ENCODE measurements around the gene SNTB2.
"Not testable (repeated sequence)": the region's sequence is repeated elsewhere in the genome, so short reads cannot be mapped to it uniquely, and the experiment has no call there.

The SNTB2 gene

DNA sequence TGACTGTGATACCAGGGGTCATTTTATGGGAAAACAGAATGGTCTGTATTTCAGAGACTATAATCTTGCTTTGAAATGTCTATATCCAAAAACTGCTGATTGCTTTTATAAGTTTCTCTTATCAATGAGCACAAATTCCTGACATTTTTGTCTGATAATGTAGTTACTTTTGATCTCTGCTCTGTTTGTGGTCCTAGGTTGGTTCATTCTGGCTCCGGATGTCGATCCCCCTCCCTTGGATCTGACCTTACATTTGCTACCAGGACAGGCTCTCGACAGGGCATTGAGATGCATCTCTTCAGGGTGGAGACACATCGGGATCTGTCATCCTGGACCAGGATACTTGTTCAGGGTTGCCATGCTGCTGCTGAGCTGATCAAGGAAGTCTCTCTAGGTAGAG is 96.9 kb downstream of the SNTB2 start:
- DNase-seq (ENCODE audit: low read depth in 3 of 3, low spot score in 1 of 3): no peak

GRCh38 chr16:69285240-69285639 is 98.3 kb downstream of the SNTB2 start:
- DNase-seq (ENCODE audit: low read depth in 3 of 3, low spot score in 1 of 3): no peak

- DNase-seq (ENCODE audit: low read depth in 3 of 3, low spot score in 1 of 3): peak in 1 of 3 donors; percentile 4
These were observed 100.2 kb downstream of the SNTB2 start for GRCh38 chr16:69286941-69287713.

GRCh38 chr16:69291657-69292056 is 104.7 kb downstream of the SNTB2 start:
- DNase-seq (ENCODE audit: low read depth in 3 of 3, low spot score in 1 of 3): not testable (repeated sequence)

- DNase-seq (ENCODE audit: low read depth in 3 of 3, low spot score in 1 of 3): no peak
These were observed 106.4 kb downstream of the SNTB2 start for GRCh38 chr16:69293401-69293800.

DNA sequence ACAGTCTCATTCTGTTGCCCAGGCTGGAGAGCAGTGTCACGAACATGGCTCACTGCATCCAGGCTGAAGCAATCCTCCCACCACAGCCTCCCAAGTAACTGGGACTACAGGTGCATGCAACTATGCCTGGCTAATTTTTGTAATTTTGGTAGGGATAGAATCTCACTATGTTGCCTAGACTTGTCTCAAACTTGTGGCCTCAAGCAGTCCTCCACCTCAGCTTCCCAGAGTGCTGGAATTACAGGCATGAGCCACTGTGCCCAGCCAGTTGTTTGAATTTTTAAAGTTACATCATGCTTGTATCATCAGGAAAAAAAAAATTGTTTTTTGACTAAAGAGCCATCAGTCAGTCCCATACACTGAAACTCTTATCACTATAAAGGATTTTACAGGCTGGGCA is 107.1 kb downstream of the SNTB2 start:
- DNase-seq (ENCODE audit: low read depth in 3 of 3, low spot score in 1 of 3): no peak

DNA sequence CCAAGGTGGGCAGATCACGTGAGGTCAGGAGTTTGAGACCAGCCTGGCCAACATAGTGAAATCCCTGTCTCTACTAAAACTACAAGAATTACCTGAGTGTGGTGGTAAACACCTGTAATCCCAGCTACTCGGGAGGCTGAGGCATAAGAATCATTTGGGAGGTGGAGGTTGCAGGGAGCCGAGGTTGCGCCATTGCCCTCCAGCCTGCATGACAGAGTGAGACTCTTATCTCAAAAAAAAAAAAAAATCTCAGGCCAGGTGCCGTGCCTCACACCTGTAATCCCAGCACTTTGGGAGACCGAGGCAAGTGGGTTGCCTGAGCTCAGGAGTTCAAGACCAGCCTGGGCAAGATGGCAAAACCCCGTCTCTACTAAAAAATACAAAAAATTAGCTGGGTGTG is 109.8 kb downstream of the SNTB2 start:
- DNase-seq (ENCODE audit: low read depth in 3 of 3, low spot score in 1 of 3): not testable (repeated sequence)

- DNase-seq (ENCODE audit: low read depth in 3 of 3, low spot score in 1 of 3): no peak
These were observed 111.3 kb downstream of the SNTB2 start for GRCh38 chr16:69298261-69298660.

DNA sequence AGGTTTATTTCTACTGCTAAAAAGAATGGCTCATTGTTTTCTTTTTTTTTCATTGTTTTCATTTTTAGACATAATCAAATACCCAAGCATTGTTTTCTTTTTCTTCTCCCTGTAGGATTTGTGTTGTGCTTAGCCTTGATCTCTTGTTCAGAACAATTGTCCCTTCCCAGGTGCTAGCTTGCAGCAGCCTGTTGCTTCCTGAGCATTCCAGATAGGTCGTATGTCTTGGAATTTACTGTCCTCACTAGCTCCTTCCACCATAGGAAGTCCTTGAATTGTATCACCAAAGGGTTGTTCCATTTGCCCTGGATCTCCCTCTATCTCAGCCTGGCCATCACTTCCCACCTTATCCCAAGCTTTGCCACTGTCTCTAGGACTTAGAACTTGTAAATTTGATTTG is 114.2 kb downstream of the SNTB2 start:
- DNase-seq (ENCODE audit: low read depth in 3 of 3, low spot score in 1 of 3): no peak

- no peak for DNase-seq (ENCODE audit: low read depth in 3 of 3, low spot score in 1 of 3)
These were observed 114.9 kb downstream of the SNTB2 start for GRCh38 chr16:69301861-69302260.

DNA sequence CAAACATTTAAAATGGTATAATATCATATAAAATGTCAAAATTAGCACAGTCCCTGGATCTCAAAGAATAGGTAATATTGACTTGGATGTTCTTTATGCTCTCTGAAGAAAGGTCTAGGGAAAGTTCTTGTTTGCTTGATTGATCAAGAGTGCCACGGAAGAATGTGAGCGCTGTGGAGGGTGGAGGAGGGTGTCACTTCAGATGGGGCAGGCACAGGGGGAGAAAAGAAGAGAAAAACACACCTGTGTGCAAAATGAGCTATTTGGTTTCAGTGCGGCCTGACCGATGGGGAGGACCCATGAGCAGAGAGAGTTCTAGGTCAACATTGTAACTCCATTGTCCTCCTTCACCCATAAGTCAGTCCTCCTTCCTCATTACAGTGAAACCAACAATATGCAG is 115.3 kb downstream of the SNTB2 start:
- DNase-seq (ENCODE audit: low read depth in 3 of 3, low spot score in 1 of 3): no peak

GRCh38 chr16:69306031-69306430 is 119.1 kb downstream of the SNTB2 start:
- DNase-seq (ENCODE audit: low read depth in 3 of 3, low spot score in 1 of 3): no peak

DNA sequence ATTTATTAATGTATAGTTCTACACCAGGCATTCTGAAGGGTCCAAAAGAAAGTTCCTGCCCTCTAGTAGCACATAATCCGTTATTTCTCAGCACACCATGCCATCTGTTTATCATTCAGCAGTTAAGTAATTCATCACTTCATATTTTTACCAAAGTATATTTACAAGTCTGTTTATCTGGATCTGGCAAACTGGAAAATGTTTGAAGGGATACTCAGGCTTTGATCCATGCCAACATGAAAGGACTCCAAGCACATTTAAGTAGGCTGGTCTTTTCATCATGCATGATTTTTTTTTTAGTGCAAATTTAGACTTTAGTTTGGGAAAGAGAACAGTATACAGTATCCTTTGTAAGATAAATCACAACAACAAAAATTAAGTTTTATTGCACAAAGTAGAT is 120.1 kb downstream of the SNTB2 start:
- no peak for DNase-seq (ENCODE audit: low read depth in 3 of 3, low spot score in 1 of 3)

- no peak for DNase-seq (ENCODE audit: low read depth in 3 of 3, low spot score in 1 of 3)
These were observed 120.9 kb downstream of the SNTB2 start for GRCh38 chr16:69307856-69308255.

- DNase-seq (ENCODE audit: low read depth in 3 of 3, low spot score in 1 of 3): no peak
These were observed 122.4 kb downstream of the SNTB2 start for GRCh38 chr16:69309316-69309715.

DNA sequence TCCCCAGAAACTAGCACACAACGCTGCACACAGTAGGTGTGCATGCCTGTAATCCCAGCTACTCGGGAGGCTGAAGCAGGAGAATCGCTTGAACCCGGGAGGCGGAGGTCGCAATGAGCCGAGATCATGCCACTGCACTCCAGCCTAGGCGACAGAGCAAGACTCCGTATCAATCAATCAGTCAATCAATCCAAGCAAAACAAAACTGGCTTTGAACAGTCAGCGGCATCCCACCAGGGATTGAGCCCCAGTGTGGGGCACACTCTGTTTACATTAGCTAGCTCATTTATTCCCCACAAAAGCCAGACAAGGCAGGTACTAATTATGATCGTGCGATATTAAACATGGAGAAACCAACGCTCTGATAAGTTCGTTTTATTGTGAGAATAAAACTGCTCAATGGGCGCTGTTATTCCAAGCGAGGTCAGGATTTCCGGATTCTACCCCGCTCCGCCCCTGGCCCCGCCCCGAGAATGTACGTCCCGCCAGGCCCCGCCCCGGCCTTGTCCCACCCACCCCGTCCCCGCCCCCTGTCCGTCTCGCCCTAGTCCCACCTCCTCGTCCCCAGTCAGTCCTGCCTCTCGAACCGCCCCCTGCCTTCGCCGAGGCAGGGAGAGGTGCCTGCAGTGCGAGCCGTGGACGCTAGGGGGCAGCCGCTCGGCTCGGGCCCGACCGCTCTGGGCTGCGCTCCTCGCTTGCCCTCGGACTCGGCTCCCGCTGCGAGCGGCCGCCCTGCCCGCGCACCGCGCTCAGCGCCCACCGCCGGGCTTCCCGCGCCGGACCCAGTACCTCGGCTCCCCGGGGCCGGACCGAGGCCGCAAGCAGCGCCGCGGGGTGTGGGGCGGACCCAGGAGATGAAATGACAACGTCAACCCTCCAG is 123.9 kb downstream of the SNTB2 start, which contains the start of gene VPS4A:
Gene VPS4A, plus strand, starts transcription at position 698 of the 880 bp plus-strand sequence. Its CDS starts 162 bp downstream, at position 860.
- DNase-seq (ENCODE audit: low read depth in 3 of 3, low spot score in 1 of 3): peak; percentile 94 to 98 (median 97)

- peak in 1 of 3 donors; percentile 16 for DNase-seq (ENCODE audit: low read depth in 3 of 3, low spot score in 1 of 3)
These were observed 124.8 kb downstream of the SNTB2 start for GRCh38 chr16:69311533-69312387.

DNA sequence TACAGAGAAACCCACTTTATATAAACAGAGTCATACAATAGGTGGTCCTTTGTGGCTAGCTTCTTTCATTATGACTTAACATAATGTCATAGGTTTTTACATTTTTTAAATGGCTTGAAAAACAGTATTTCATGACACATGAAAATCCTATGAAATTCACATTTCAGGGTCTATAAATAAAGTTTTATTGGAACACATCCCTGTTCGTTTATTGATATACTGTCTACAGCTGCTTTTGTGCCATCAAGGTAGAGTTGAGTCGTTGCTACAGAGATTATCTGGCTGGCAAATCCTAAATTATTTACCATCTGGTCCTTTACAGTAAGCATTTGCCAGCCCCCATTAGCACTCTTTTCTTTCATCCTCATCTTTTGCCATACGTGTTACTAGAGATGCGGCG is 126.5 kb downstream of the SNTB2 start:
- no peak for DNase-seq (ENCODE audit: low read depth in 3 of 3, low spot score in 1 of 3)

- DNase-seq (ENCODE audit: low read depth in 3 of 3, low spot score in 1 of 3): no peak
These were observed 127.6 kb downstream of the SNTB2 start for GRCh38 chr16:69314534-69314933.

DNA sequence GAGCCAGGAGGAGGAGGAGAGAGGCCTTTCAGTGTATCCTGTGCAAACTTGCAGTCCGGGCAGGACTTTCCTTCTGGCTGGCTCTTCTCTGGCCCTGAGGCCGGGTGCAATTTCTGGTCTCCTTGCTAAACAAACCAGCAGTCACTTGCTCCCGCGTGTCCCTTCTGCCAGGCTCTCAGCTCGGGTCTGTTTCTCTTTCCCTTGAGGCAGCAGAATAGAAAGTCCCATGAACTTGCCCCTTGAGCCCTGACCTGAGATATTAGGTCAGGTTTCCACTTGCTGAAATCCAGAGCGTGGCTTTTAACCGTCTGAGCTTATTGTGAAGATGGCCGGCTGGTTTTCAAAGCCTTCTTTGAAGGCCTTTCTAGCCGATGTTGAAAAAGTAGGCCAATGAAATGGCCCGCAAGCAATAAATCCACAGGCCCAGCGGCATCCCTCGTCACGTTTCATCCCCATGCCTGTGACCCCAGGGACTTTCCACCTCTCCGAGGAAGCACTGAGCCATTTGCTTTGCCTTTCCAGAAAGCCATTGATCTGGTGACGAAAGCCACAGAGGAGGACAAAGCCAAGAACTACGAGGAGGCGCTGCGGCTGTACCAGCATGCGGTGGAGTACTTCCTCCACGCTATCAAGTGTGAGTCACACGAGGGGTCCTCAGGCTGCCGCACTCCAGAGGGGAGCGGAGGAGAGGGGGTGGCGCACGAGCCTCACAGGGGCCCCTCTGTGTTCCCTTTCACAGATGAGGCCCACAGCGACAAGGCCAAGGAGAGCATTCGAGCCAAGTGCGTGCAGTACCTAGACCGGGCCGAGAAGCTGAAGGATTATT is 128.7 kb downstream of the SNTB2 start:
- no peak for DNase-seq (ENCODE audit: low read depth in 3 of 3, low spot score in 1 of 3)
